Glutamatergic neuron (in vitro differentiated cells): ENCODE data around the gene POTEG. TPM values are rescaled to one million over a fixed set of nuclear protein-coding genes. Genes with fewer than 3 reads are reported as not detected.
"Not testable (repeated sequence)": the region's sequence is repeated elsewhere in the genome, so short reads cannot be mapped to it uniquely, and the experiment has no call there.

Experiments used
- DNase-seq: peaks from one replicate; pipeline ENCODE4 v3.0.0; 2022
- H3K27ac Mint-ChIP-seq: one replicate; pipeline ENCODE4 v1.8.0; 2020; ENCODE audit warnings: mild to moderate bottlenecking, mixed read lengths, inconsistent platforms; ENCODE audit not compliant: unreplicated experiment
- H3K27me3 Mint-ChIP-seq: one replicate; pipeline ENCODE4 v1.8.0; 2020; ENCODE audit warnings: mild to moderate bottlenecking, moderate library complexity, mixed read lengths, inconsistent platforms; ENCODE audit not compliant: unreplicated experiment
- H3K36me3 Mint-ChIP-seq: one replicate; pipeline ENCODE4 v1.8.0; 2020; ENCODE audit warnings: mild to moderate bottlenecking, mixed read lengths, inconsistent platforms; ENCODE audit not compliant: unreplicated experiment
- H3K4me1 Mint-ChIP-seq: one replicate; pipeline ENCODE4 v1.8.0; 2020; ENCODE audit warnings: mild to moderate bottlenecking, low read depth, mixed read lengths, inconsistent platforms; ENCODE audit not compliant: unreplicated experiment
- H3K4me3 Mint-ChIP-seq: one replicate; pipeline ENCODE4 v1.8.0; 2020; ENCODE audit warnings: mild to moderate bottlenecking, mixed read lengths, inconsistent platforms; ENCODE audit not compliant: unreplicated experiment
- H3K9me3 Mint-ChIP-seq: one replicate; pipeline ENCODE4 v1.8.0; 2020; ENCODE audit warnings: mild to moderate bottlenecking, moderate library complexity, mixed read lengths, inconsistent platforms; ENCODE audit not compliant: unreplicated experiment
- long read RNA-seq: library from polyadenylated mRNA; unstranded; transcript quantifications from one replicate; pipeline ENCODE4 v2.0.0, GENCODE V29; 2020; ENCODE audit not compliant: unreplicated experiment
- total RNA-seq: library from RNA; stranded (reverse); fragmentation: NEBNext Ultra II Directional; extraction: Animal tissue kit (Norgen Biotek cat#: 25700); gene quantifications from one replicate; pipeline ENCODE4 v1.2.1, GENCODE V29; 2021; ENCODE audit not compliant: unreplicated experiment

Gene POTEG
- not detected for total RNA-seq
- long read RNA-seq, result 0 reads

DNA sequence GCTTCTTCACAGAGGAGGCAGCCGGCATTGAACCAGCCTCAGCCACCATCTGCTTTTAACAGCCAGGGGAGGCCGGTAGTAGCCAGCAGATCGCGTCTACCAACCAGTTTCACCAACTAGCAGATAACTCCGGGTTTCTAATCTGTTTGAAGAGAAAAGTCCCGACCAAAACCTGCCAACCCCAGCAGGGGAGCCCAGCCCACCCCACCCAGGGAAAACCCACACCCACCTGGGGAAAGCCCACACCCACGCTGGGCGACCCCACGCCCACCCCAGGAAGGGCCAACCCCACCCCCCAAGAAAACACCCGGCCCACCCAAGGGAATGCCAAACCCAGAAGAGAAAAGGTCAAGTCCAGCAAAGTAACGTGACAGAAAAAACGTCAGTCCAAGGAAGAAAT, at the start of gene POTEG:
Gene POTEG (minus strand): TSS at position 101 of the 400 bp plus-strand sequence. CDS start 52 bp downstream, at position 49.
- not testable (repeated sequence) for H3K36me3 Mint-ChIP-seq, DNase-seq, H3K4me3 Mint-ChIP-seq, H3K9me3 Mint-ChIP-seq, H3K27me3 Mint-ChIP-seq, H3K4me1 Mint-ChIP-seq, H3K27ac Mint-ChIP-seq

DNA sequence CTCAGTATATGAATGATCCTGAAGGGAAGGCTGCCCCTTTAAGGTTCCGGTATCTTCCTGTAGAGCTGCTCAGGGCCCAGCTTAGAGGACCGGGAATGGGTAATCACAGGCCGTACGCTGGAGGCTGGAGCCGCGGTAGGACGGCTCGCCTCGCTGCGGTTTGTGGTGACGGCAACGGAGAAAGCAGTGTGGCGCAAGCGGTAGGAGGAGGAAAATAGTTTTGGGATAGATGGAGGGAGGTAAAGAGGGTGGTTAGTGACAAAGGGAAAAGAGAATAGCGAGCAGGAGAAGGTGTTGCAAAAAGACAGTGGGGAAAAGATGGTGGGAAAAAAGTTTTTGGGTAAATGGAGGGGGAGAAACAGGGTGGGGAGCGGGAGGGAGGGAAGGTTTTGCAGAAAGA, 48.0 kb upstream of the POTEG start:
- not testable (repeated sequence) for DNase-seq, H3K36me3 Mint-ChIP-seq, H3K27me3 Mint-ChIP-seq, H3K4me1 Mint-ChIP-seq, H3K4me3 Mint-ChIP-seq, H3K9me3 Mint-ChIP-seq, H3K27ac Mint-ChIP-seq

DNA sequence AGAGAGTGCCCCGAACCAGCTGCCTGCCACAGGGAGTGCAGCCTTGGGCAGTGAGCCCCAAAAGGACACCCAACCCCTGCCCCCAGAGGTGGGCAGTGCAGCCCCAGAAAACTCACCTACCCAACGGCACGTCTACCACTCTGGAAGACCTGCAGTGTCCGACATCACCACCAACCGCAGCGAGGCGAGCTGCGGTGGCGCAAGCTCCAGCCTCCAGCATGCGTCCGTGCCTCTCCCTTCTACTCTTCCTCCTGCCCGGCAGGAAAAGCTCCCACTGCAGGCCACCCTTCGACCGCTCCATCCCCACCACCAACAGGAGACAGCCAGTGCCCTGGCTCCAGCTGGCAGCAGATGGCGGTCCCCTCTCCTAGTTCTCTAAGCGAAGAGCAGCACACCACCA, 47.3 kb upstream of the POTEG start:
- DNase-seq, H3K27ac Mint-ChIP-seq, H3K4me1 Mint-ChIP-seq, H3K36me3 Mint-ChIP-seq, H3K27me3 Mint-ChIP-seq, H3K4me3 Mint-ChIP-seq, H3K9me3 Mint-ChIP-seq: not testable (repeated sequence)

DNA sequence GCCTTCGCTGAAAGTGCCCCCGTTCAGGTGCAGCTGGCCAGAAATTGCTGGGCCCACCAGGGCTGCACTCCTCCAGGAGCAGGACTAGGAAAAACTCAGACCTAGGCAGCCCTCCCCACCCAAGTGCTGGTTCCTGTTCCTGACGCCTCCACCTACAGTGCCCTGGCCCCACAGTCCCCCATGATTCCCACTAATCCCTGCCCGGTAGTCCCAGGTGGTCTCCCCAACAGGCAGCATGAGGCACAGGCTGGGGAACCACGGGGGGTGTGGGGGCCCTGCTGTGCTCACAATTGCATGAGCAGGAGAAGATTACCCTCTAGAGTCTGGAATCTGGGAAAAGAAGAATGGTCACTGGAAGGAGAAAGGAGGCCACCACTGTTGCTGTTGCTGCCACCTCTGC, 46.4 kb upstream of the POTEG start:
- H3K27ac Mint-ChIP-seq, H3K4me1 Mint-ChIP-seq, H3K9me3 Mint-ChIP-seq, H3K4me3 Mint-ChIP-seq, H3K27me3 Mint-ChIP-seq, H3K36me3 Mint-ChIP-seq, DNase-seq: not testable (repeated sequence)

DNA sequence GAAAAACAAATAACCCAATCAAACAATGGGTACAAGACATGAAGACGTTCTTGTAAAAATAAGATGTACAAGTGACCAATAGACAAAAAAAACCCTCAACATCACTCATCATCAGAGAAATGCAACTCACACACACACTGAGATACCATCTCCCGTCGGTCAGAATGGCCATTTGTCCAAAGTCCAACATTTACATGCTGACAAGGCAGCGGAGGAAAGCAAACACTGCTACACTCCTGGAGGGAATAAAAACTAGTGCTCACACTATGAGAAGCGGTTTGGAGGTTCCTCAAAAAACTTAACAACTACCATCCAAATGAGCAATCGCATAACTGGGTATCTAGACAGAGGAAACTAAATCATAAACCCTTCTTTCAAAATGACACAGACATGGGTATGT, 11.6 kb upstream of the POTEG start:
- not testable (repeated sequence) for H3K4me3 Mint-ChIP-seq, H3K27me3 Mint-ChIP-seq, H3K9me3 Mint-ChIP-seq, H3K36me3 Mint-ChIP-seq, DNase-seq, H3K4me1 Mint-ChIP-seq, H3K27ac Mint-ChIP-seq

DNA sequence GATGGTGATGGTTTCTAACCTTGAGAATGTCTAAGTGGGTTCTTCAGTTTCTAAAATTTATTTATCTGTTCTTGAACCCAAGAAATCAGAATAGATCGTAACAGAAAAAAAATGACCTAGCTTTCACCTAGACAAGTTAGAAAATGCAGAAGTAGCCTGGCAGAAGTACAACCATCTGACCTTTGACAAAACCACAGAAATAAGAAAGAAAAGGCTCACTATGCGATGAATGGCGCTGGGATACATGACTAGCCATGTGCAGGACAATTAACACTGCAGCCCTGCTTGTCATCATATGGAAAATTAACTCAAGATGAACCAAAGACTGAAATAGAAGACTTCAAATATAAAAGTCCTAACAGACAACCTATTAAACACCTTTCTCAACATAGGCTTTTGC, 5.7 kb upstream of the POTEG start:
- not testable (repeated sequence) for DNase-seq, H3K27ac Mint-ChIP-seq, H3K9me3 Mint-ChIP-seq, H3K27me3 Mint-ChIP-seq, H3K4me3 Mint-ChIP-seq, H3K4me1 Mint-ChIP-seq, H3K36me3 Mint-ChIP-seq

DNA sequence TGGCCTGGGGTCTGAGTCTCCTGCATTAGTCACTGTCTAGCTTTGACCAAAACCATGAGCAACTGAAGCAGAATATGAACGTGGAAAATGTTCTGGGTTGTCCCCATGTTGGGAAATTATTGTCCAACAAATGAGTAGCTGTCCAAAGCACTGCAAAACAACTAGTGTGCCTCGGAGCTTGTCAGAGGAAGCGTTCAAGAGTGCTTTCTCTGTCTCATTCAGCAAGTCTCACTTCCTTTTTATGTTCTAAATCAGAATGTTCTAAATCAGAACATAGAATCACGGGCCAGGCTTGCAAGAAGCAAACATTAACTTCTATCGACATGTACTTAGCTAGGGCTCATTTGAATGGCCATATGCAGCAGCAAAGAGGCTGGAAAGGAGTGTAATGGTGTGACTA, 5.1 kb upstream of the POTEG start:
- not testable (repeated sequence) for DNase-seq, H3K4me3 Mint-ChIP-seq, H3K27ac Mint-ChIP-seq, H3K36me3 Mint-ChIP-seq, H3K9me3 Mint-ChIP-seq, H3K27me3 Mint-ChIP-seq, H3K4me1 Mint-ChIP-seq

DNA sequence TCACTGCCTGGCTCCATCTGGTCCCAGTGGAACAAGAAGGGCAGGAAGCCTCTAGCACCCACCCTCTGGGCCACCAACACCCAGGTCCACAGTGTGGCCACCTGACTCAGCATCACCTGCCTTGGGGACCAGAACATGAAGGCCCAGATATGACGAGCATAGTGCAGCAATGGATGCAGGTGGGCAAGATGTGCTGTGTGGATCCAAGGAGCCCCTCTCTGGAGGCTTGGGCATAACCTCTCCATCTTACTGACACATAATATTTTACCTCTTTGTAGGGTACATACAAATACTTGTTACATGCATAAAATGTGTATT, 2.9 kb upstream of the POTEG start:
- H3K36me3 Mint-ChIP-seq, DNase-seq, H3K27me3 Mint-ChIP-seq, H3K4me3 Mint-ChIP-seq, H3K9me3 Mint-ChIP-seq, H3K27ac Mint-ChIP-seq, H3K4me1 Mint-ChIP-seq: not testable (repeated sequence)

DNA sequence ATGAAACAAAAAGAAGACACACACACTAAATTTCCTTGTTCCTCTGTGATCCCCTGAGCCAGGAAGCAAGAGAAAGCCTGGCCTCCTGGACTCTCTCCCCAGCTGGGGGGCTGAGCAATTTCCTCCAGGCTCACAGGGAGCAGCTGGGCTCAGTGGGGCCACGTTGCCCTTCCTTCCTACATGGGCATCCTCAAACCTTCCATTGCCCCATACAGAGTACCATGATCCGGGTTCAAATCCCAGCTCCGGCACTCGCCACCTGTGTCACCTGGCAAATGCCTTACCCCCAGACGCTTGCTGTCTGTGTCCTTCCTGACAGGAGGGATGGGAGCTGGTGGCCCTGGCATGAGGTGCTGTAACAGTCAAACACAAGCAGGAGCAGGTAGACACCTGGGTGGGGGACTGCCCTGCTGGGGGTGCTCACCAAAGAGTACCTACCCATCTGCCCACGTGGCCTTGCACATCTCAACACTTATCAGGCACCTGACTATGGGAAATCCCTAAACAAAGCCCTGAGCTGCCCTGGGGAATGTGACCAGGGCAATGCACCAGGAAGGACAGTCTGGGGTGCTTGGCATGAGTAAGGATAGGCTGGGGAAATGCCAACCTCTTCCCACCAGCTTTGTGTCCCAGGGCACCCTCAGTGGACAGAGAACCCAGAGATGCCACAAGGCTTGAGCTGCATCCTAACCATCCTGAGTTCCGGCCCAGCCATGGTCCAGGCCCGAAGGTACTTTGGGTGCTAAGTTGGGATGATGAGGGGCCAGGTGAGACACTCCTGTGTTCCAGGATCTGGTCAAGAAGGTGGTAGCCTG, 2.4 kb upstream of the POTEG start:
- not testable (repeated sequence) for H3K4me1 Mint-ChIP-seq, H3K4me3 Mint-ChIP-seq, H3K9me3 Mint-ChIP-seq, H3K36me3 Mint-ChIP-seq, H3K27me3 Mint-ChIP-seq, DNase-seq, H3K27ac Mint-ChIP-seq

DNA sequence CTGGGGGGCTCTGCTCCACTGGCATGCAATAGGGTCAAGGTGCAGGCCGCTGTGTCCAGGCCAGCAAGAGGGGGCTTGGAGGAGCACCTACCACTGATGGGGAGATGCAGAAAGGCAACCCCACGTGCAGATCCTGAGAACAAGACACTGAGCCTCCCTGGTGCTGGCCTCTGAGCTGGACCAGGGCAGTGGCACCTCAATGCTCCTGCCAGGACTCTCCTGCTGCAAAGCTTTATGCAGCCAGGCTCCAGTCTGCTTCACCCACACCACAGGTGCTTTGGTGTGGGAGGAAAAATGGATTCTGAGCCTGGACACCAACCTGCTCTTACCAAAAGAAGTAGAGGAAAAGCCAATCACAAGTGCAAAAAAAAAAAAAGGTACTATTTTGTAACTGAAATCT, 1.7 kb upstream of the POTEG start:
- not testable (repeated sequence) for H3K4me3 Mint-ChIP-seq, H3K36me3 Mint-ChIP-seq, DNase-seq, H3K27ac Mint-ChIP-seq, H3K4me1 Mint-ChIP-seq, H3K27me3 Mint-ChIP-seq, H3K9me3 Mint-ChIP-seq

DNA sequence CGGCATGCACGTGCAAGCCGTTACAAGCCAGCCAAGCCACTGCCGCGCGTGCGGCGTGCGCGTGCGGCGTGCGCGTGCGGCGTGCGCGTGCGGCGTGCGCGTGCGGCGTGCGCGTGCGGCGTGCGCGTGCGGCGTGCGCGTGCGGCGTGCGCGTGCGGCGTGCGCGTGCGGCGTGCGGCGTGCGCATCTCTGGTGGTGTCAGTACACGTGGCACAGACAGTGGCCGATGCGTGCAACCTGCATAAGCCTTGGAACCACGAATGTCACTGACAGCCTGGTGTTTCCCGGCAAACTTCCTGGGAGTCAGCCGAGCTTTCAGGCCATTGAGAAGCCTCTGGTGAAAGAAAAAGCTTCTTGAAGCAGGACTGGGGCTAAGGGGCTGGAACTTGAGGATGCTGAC, 750 bp upstream of the POTEG start:
- H3K9me3 Mint-ChIP-seq, H3K27ac Mint-ChIP-seq, DNase-seq, H3K4me3 Mint-ChIP-seq, H3K4me1 Mint-ChIP-seq, H3K36me3 Mint-ChIP-seq, H3K27me3 Mint-ChIP-seq: not testable (repeated sequence)

DNA sequence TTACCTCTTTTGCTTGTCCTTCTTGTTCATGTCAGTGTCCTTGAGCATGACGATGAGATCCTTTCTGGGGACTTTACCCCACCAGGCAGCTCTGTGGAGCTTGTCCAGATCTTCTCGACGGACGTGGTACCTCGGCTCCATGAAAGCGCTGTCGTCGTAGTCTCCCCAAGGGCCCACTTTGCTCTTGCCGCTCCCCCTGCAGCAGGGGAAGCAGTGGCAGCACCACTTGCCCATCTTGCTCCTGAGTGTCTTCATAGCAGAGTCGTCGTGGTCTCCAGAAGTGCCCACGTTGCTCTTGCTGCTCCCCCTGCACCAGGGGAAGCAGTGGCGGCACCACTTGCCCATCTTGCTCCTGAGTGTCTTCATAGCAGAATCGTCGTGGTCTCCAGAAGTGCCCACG, 376 bp downstream of the POTEG start:
- DNase-seq, H3K27me3 Mint-ChIP-seq, H3K4me1 Mint-ChIP-seq, H3K9me3 Mint-ChIP-seq, H3K4me3 Mint-ChIP-seq, H3K27ac Mint-ChIP-seq, H3K36me3 Mint-ChIP-seq: not testable (repeated sequence)

DNA sequence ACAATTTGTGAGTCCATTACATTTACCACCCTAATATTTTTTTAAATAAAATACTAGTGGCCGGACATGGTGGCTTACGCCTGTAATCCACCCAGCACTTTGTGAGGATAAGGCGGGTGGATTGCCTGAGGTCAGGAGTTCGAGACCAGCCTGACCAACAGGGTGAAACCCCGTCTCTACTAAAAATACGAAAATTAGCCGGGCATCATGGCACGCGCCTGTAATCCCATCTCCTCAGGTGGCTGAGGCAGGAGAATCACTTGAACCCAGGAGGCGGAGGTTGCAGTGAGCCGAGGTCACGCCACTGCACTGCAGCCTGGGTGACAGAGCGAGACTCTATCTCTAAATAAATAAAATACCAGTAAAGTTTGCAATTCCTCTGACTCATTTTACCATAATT, 25.6 kb downstream of the POTEG start:
- not testable (repeated sequence) for H3K36me3 Mint-ChIP-seq, H3K27ac Mint-ChIP-seq, H3K27me3 Mint-ChIP-seq, H3K9me3 Mint-ChIP-seq, H3K4me1 Mint-ChIP-seq, DNase-seq, H3K4me3 Mint-ChIP-seq
